Measurements from ENCODE around the gene NUDT14.

Gene NUDT14

GRCh38 chr14:105167303-105168092 is 13.6 kb downstream of the NUDT14 start (continued):
- TF ChIP-seq ZNF362 (tag by site-specific recombination; IDR thresholded peaks at IDR 0.05): no peak
- TF ChIP-seq ZNF416 (tag by site-specific recombination; IDR thresholded peaks at IDR 0.05): no peak
- TF ChIP-seq ZNF335 (tag by site-specific recombination; conservative IDR thresholded peaks at IDR 0.05): peak; percentile 51
- no peak for TF ChIP-seq REPIN1 (tag by site-specific recombination; IDR thresholded peaks at IDR 0.05; ENCODE audit: low read depth)
- TF ChIP-seq KLF10 (tag by site-specific recombination; IDR thresholded peaks at IDR 0.05): peak; percentile 40; the same call in 1 of the 2 replicates
- no peak for TF ChIP-seq ZBTB17 (tag by site-specific recombination; IDR thresholded peaks at IDR 0.05)
- TF ChIP-seq ZXDB (tag by site-specific recombination; IDR thresholded peaks at IDR 0.05): 0 out of 2 replicates have a peak, but pooled peaks have one; percentile 23
- peak; percentile 79 for TF ChIP-seq KLF17 (tag by site-specific recombination; IDR thresholded peaks at IDR 0.05)
- peak; percentile 86 for TF ChIP-seq ZBTB26 (tag by site-specific recombination; optimal IDR thresholded peaks at IDR 0.05)
- peak; percentile 13; the same call in 1 of the 2 replicates for TF ChIP-seq WT1 (tag by site-specific recombination; IDR thresholded peaks at IDR 0.05)
- TF ChIP-seq KLF9 (tag by site-specific recombination; IDR thresholded peaks at IDR 0.05; ENCODE audit: low read depth): peak; percentile 71
- no peak for TF ChIP-seq GFI1B (tag by site-specific recombination; IDR thresholded peaks at IDR 0.05)
- no peak for TF ChIP-seq PRDM10 (tag by site-specific recombination; IDR thresholded peaks at IDR 0.05)
- TF ChIP-seq ZBTB49 (tag by site-specific recombination; IDR thresholded peaks at IDR 0.05; ENCODE audit: low read depth): no peak
- peak; percentile 26; the same call in 1 of the 2 replicates for TF ChIP-seq SP2 (tag by site-specific recombination; IDR thresholded peaks at IDR 0.05)
- TF ChIP-seq ZNF2 (tag by site-specific recombination; IDR thresholded peaks at IDR 0.05): no peak
- TF ChIP-seq TCF7L2 (IDR thresholded peaks at IDR 0.05; ENCODE audit: borderline replicate concordance, low read depth, low read length): no peak
- TF ChIP-seq ZBTB8A (tag by site-specific recombination; IDR thresholded peaks at IDR 0.05): peak; percentile 85
- 0 out of 2 replicates have a peak, but pooled peaks have one; percentile 34 for TF ChIP-seq ZBTB7A (tag by site-specific recombination; IDR thresholded peaks at IDR 0.05; ENCODE audit: low read depth)
- TF ChIP-seq ZSCAN18 (tag by site-specific recombination; IDR thresholded peaks at IDR 0.05): no peak
- 0 out of 2 replicates have a peak, but pooled peaks have one; percentile 51 for TF ChIP-seq PBX3 (CRISPR knock-in tag; IDR thresholded peaks at IDR 0.05)
- 0 out of 2 replicates have a peak, but pooled peaks have one; percentile 35 for TF ChIP-seq ZNF692 (tag by site-specific recombination; IDR thresholded peaks at IDR 0.05)
- peak; percentile 76 for TF ChIP-seq ZEB2 (tag by site-specific recombination; IDR thresholded peaks at IDR 0.05)

Data from HEK293 (cell line).